Activated gamma-delta T cell treated with Interleukin-2 at 50 U/mL for 16 hours (primary cell): ENCODE measurements around the gene MUSTN1.

Experiments used
- DNase-seq: peaks from one replicate; pipeline ENCODE4 v3.0.0-alpha.2; 2020

MUSTN1 gene

DNA sequence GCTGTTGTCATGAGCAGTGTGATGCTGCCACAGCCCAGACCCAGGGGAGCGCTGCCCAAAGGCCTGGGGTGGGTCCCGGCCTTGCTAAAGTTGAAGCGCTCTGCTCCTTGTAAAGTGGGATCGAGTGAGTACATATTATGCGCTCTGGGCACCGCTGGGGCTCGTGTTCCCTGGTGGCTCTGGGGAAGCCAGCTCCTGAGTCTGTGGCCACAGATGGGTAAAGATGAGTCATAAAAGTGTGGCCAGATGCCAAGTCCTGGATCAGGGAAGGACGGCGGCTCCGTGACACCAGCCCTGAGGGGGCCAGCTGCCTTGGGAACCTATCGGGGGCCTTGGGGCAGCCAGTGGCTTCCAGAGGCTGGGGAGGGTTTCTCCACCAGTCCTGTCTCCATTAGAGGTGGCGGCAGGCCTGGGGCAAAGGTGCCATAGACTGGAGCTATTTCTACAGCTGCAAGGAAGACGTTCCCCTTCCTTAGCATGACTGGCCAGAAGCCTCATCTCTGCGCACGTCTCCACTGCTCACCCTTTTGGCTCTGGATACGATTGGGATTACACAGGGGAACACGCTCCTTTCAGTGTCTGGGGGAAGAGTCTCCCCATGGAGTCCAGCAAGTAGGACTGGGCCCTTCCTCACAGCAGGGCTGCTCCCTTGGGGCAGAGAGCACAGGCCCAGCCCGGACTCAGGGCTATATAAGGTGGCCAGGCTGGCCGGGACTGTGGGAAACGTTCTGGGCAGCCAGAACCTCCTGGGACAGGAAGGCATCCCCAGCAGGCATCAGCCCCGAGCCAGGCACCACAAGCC is 3.1 kb downstream of the MUSTN1 start:
- DNase-seq, result no peak

DNA sequence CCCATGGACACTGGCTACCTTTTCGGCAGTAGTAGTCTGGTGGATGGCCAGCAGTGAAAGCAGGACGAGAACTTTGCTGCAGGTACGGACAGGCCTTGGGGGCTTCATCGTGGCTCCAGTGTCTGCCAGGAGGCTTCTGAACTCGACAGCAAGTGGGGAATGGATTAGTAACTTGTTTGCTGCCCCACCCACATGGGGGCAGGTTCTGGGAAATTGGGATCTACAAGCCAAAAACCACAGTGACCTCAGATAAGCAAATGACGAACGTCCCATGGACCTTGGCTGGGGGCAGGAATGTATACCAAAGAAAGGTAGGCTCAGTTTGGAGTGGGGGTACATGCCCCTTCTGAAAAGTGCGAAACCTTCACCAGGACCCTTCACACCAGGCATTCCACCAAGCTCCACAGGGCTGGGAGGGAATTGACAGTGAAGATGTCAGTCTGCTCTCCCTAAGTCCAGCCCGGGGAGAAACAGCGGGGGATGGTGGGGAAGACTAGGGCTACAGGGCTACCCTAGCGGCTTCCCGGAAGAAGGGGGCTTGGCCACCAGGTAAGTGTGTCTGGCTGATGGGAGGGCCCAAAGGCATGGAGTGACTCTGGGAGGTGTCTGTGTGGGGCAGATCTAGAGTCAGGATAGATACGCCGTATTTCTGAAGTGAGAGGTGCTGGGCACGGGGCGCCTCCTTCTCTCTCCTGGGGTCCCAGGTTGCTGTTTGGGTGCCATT is 4.1 kb downstream of the MUSTN1 start, which contains the start of gene ITIH4:
Gene ITIH4 (minus strand): TSS at position 138 of the 724 bp plus-strand sequence. CDS start 30 bp downstream, at position 108.
- DNase-seq, result no peak

DNA sequence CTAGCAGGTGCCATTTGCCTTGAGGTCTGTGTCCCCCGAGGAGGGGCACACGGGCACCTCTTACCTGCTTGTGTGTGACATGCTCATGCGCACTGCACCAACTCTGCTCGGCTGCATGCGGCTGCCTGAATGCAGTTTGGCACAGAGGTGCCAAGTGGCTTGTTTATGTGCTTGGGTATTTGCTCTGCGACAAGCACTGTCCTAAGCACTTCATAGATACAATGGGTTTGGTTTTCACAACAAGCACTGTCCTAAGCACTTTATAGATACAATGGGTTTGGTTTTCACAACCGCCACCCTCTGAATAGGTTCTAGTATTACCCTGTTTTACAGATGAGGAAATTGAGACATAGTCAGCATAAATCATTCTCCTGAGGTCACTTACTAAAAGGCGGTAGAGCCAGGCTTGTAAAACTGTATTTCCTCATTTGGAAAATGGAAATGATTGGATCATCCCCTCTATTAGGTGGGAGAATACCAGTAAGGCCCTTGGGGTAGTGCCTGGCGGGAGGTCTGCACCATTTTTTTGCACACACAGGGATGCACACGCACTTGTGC is 4.8 kb downstream of the MUSTN1 start:
- no peak for DNase-seq

DNA sequence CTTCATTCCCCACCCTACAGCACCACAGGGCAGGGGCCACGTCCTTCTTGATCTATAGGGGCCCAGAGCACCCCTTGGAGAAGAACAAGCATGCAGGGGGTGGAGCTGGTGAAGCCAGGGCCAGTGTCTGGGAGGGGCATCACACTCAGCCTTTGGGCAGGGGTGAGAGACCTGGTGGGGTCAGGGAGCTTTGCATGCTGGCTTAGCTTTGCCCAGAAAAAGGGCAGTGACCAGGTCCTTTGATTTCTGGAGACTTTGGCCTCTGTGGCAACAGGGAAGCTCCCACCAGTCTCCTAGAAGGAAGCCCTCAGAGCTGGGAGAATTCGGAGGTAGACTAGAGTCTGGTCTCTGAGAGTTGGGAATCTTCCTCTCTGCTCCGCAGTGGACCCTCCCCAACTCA is 5.3 kb downstream of the MUSTN1 start:
- DNase-seq, result no peak

DNA sequence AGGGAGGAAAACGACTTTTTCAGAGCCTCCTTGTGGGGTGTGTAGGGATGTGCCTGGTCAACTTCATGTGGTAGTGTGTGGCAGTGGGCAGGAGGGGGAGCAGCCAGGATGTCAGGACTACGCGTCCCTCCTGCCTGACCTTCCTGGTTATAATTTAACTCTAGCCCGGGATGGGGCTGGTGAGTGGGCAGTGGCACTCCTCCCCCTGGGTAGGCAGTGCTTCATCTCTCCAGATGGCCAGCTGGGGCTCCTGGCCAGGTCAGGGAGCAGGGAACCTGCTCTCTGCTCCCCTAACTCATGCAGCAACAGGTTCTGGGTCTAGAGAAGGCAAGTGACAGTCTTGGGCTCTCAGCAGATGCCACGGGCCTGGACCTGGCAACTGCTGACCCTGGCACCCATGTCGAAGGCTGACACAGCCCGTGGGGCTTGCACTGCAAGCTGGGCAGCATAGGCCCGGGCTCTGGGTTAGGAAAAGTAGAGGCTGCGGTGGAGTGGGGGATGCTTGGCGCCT is 6.9 kb downstream of the MUSTN1 start:
- no peak for DNase-seq

DNA sequence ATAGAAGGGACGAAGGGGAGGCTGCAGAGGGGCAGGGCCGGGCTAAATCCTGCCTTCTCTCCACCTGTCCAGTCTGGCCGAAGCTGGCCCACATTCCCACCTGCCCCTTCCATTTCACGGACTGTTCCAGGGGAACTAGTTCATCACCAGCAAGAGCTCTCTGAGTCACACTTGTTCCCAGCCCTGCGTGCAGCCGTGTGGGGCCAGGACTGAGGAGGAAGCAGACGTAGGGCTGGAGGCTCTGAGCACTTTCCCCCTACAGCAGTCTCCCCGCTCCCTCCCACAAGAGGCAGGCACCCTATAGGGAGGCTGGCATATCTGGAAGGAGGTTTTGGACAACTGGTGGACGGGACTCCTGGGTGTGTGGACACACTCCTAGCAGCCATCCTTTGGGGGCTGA is 7.4 kb downstream of the MUSTN1 start:
- DNase-seq, result no peak

DNA sequence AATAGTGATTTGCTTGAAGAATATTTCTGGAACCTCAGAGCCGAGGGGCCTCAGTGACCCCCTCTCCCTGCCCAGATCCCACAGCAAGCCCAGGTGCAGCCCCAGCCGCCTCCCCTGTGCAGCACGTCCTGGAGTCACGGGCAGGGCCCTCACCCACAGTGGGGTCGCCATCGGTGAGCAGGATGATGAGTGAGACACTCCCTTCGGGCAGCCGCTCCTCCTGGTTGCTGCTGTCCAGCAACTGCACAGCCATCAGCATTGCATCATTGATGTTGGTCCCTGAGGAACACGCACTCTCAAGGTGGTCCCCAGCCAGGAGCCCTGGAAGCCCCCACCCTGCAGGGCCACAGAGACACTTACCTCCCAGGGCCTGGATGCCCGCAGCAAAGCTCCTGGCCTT is 10.8 kb downstream of the MUSTN1 start:
- DNase-seq, result no peak

DNA sequence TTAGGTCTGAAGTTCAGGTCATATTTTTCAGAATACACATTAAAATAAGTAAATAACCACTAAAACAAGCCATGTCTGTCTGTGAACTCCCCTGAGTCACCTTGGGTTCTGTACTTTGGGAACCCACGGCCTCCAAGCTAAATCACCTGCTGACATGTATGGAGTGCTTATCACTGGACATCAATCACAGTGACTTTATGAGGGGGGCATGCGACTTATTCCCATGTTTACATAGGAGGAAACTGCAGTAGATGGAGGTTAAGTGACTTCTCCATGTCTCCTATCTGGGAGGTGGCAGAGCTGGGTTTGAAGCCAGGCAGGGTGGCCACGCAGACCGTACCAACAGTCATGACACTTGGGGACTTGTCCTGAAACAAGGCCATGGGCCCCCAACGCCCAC is 12.5 kb downstream of the MUSTN1 start:
- DNase-seq, result no peak

DNA sequence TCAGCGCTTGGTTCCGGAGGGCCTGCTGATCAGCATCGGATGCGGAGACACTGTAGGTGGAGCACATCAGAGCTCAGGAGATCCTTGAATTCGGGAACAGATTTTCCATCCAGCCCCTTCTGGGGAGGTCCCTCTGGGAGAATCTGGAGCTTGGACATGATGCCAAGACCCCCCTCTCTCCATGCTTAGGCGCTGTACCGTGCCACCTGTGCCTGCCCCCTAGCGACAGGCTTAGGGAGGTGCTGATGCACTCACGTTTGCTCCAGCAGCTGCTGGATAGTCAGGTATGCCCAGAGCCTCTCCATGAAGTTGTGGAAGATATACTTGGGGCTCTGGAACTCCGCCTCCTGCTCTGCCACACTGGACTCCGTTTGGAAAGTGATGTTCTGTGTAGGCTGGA is 14.1 kb downstream of the MUSTN1 start:
- DNase-seq, result no peak

DNA sequence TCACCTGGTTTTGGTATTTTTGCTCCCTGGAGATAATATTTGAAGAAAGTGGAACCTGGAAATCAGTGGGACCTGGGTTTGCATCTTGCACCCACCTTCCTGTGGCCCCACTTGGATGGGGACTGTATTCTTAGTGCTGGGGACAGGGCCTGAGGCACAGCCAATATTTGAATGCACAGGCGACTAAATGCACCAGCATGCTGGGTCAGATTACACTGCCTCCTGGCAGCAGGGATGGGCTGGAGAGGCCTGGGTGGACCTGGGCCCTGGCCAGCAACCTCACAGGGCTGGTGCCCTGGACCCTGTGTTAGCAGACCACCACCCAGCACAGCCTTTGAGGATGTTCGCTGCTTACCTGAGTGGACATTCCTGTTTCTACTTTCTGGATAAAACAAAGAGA is 14.9 kb downstream of the MUSTN1 start:
- no peak for DNase-seq

DNA sequence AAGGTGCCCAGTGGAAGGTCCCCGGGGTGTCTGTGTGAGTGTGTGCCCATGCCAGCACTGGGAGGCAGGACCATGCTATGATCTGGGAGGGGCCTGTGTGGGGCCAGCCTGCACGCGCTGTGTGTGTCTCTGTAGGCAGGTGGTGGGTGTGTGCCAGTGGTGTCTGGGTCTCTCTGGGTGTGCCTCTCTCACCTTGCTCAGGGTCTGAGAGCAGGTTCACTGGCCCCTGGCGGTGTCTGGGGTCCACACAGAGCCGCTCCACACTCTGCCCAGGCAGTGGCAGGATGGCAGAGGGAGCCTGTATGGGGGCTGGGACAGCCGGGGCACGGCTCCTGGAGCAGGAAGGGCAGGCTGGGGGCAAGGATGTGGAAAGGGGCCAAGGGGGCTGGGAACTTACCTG is 17.0 kb downstream of the MUSTN1 start:
- no peak for DNase-seq

DNA sequence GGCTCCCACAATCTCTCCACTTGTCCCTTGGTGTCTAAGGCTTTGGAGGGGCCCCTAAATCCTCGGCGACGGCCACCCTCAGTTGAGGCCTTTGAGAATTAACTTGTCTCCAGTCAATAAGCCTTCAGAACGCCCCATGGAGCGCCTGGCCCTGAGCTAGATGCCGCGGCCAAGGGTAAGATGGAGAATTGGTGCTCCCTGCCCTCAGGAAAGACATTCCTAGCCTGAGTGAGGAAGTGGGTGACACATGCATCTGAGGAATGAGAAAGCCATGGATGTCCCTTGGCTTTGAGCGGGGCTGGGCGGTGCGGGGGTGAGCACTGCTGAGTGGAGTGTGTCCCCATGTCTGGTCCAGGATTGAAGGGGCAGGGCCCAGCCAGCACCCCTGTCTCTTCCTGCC is 17.6 kb downstream of the MUSTN1 start:
- no peak for DNase-seq

DNA sequence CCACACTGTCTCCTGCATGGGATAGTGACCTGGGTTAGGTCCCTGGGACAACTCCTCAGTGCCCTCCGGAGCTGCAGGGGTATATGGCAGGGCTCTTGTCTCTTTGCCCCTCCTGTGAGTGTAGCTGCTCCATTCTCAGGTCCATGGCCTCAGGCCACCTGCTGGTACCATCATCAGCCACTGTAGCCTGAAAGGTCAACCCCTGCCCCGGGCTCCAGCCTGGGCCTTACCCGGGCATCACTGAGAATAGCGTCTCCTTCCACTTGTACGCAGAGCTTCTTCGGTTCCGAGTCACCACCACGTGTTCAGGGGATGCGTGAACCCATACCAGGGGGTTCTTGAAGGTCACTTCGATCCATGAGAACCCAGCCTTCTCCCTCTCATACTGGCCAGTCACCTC is 18.2 kb downstream of the MUSTN1 start:
- DNase-seq, result no peak

DNA sequence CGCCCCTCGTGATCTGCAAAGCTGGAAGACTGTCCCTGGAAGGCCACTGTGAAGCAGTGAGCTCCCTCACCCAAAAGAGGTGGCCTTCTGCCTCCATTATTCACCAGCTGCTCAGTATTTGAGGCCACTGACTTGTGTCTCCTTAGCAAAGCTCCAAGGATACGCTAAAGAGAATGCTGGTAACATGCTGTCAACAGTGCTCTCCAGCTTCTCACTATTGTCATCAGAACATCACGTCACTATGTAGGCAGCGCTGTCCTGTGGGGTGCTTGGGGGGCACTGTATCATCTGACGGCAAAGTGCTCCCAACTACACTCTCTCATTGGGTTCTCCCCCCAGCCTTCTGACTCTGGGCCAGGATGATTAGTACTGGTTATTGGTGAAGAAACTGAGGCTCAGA is 18.6 kb downstream of the MUSTN1 start:
- no peak for DNase-seq

DNA sequence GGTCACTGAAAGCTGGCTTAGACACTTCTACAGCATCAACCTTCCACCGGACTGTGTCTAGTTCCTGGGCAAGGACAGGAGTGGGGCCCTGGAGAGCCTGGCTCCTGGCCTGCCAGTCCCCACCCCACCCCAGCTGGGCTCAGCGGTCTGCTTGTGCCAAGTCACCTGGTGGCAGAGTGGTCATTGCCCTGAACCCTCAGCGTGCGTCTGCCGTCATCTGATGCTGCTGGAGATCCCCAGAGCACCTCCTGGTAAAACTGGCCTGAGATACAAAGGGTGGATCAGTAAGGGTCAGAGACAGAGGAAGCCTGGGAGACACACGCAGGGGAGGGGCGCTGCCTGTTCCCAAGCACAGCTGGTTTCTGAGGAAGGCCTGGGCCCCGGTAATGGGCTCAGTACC is 21.0 kb downstream of the MUSTN1 start:
- no peak for DNase-seq

DNA sequence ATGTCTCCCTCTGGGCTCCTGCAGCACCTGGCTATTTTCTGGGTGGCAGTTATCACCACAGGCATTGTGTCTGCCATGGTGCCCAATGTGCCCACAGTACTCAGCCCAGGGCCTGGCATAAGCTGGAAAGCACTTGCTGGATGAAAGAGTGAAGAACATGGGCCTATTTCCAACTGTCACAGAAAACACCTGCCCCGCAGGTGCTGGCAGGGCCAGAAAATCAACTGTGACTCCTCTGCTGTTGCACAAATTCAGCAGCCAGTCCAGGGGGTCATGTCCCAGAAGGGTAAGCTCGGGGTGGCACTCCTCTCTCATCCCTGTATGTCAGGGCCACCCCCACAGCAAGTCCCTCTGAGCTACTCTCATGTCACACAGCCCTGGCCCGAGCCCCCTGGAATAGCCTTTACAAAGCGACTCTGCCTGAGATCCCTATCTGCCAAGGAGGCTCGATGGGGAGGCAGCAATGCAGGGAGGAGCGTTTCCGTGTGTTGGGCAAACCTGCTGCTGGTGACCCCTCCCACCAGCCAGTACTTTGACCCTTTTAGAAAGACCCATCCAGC is 23.3 kb downstream of the MUSTN1 start:
- DNase-seq, result no peak

DNA sequence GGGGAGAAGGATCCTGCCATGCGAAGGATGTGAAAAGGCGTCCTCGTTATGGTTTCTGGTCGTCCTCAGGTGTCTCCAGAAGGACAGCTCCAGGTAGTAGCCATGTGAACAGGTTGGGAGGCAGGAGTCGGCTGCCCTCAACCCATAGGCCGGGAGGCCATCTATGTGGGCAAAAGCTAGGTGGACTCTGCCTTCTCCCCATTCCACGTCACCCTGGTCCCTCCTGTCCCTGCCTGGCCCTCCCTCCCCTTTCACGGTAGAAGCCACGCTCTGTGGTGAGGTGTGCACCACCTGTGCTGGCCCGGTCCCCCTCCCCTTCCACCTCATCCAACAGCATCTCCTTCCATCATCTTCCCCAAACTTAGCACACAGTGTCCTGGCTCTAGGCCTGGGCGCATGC is 23.9 kb downstream of the MUSTN1 start:
- no peak for DNase-seq

DNA sequence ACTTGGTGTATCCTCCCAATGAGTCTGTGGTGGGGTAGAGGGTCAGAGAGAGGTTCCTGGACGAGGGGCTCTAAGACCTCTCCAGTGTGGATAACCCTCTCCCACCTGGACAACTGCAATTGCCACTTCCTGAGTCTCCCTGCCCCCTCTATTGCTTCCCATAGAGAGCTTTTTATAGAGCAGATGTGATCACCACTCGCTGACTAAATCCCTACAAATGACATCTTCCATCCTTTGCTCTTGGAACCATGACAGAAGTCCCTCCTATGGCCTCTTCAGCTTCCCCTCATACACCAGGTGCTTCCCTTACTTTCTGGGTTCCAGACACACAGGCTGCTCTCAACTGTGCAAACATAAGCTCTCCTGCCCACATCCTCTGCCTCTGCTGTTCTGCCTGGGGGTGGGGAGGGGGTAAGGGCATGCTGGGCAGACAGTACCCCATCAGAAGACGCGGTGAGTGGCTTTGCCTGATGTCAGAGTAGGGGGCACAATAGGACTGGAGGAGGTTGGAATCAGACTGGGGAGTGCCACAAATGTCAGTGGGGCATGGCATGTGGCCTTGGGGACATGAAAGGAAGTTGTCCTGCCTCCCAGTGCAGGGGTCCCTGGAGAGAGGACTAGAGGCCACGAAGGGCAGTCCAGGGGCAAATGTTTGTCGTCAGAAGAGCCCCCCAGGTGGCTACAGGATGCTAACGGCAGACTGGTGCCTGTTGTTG is 25.0 kb downstream of the MUSTN1 start:
- DNase-seq, result no peak

DNA sequence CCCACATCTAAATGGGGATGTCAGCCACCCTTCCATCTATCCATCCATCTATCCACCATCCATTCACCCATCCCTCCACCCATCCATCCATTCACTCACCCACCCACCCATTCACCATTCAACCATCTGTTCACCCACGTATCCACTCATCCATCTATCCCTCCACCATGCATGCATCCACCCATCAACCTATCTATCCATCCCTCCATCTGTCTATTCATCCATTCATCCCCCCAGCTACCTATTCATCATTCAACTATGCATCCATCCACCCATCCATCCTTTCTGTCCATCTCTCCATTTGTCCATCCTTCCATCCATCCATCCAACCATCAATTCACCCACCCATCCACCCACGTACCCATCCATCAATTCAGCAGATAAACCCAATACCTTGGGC is 25.7 kb downstream of the MUSTN1 start:
- DNase-seq, result no peak

DNA sequence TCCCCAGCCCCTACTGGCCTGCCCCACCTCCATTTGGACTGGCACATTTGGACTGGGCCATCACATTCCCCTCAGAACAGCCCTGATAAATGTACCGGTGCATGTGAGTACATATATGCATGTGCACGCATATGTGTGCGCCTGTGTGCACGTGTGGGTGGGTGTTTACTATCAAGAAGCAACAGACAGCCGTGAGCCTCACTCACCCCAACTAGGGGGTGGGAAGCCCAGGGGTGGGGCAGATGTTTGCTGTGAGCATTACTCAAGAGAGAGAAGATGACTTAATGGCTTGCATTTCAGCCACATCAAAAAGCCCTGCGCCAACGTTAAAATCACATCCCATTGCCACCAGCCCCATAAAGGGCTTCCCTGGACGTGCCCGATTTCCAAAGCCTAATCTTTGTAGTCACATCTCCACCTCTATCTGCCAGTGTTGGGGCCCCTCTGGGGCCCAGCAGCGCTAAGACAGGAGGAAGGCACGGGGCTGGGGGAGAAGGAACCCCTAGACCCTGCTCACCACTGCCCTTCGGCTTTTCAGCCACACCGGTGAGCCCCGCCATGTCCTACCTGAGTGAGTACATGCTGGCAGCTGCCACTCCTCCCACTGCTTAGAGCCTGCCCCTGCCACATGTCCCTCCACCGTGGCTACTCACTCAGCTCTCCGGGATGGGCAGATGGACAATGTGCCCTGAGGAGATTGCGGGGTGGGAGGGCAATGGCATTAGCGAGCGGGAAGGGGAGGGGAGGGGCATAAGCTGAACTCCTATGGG is 29.4 kb downstream of the MUSTN1 start:
- no peak for DNase-seq

DNA sequence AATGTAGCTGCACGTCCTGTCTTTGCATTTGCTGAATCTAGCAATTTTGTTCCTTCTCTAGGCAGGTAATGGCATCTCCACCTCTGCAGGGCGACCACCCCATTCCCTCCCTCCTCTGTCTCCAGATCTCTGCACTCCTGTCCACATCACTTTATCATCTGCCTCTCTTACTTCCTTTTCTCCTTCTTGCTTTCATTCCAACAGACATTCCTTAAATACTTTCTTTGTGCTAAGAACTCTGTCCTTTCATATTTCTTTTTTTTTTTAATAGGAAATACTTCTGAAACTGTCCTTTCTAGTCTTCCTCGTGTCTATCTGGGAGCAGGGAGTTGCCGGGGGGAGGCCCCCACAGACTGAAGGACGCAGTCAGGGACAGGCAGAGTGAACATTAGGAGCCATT is 33.0 kb downstream of the MUSTN1 start:
- DNase-seq, result no peak

DNA sequence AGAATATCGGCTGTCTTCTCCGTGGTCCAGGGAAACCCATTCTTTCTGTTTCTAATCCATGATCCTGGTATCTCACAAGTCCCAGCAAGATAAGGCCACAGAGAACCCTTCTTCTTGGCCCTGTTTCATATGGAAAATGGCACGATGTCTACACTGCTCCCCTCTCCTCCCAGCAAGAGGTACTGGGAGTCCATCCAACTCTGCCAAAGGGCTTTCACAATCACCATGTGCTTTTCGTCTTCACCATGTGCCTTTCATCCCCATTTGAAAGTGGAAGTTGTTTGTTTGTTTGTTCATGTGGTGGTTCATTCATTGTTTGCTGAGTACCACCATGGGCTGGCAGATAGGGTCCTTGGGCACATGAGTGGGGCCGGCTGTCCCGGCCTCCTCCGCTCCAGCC is 34.7 kb downstream of the MUSTN1 start:
- no peak for DNase-seq
